Gastrocnemius medialis (tissue), 4 donors: Measurements from ENCODE around the gene RPUSD3. TPM values are rescaled to one million over a fixed set of nuclear protein-coding genes. Genes with fewer than 3 reads are reported as not detected.
A peak's percentile ranks its signal among the peaks of the same experiment; 100 is the strongest.
"Not testable (repeated sequence)": the region's sequence is repeated elsewhere in the genome, so short reads cannot be mapped to it uniquely, and the experiment has no call there.

ENCODE experiments used
- ATAC-seq, 2 donors: fragments of 150-250 bp; one replicate each; pipeline ENCODE4 v1.9.1; 2016
- DNase-seq, 2 donors: peaks; one replicate each; pipeline ENCODE4 v3.0.0-alpha.2; 2019
- H3K27ac ChIP-seq, 4 donors: fragments of 200-600 bp; sonication (generic); 1 replicate in 1 of 4; 2 replicates in 3 of 4; pipeline ENCODE4 v1.5.1; 2016 to 2018; ENCODE audit warnings: mild to moderate bottlenecking in 2 of 4, moderate library complexity in 1 of 4
- H3K27me3 ChIP-seq, 3 donors: fragments of 200-600 bp; sonication (generic) in 2 of 3; 1 replicate in 1 of 3; 2 replicates in 2 of 3; pipeline versions ENCODE4 v1.5.1 to v1.6.0; 2016 to 2019; ENCODE audit warnings: mild to moderate bottlenecking in 1 of 3, moderate library complexity in 1 of 3
- H3K36me3 ChIP-seq, 2 donors: fragments of 200-600 bp; sonication (generic) in 1 of 2; one replicate each; pipeline ENCODE4 v1.5.1; 2017 to 2018
- H3K4me1 ChIP-seq, 2 donors: fragments of 200-600 bp; sonication (generic) in 1 of 2; one replicate each; pipeline ENCODE4 v1.5.1; 2016 to 2017; ENCODE audit warnings: mild to moderate bottlenecking in 2 of 2
- H3K4me3 ChIP-seq, 4 donors: fragments of 200-600 bp; sonication (generic) in 3 of 4; 1 replicate in 1 of 4; 2 replicates in 3 of 4; pipeline ENCODE4 v1.5.1; 2016 to 2019; ENCODE audit warnings: mild to moderate bottlenecking in 2 of 4
- H3K9me3 ChIP-seq, 3 donors: fragments of 200-600 bp; sonication (generic) in 2 of 3; 1 replicate in 1 of 3; 2 replicates in 2 of 3; pipeline ENCODE4 v1.5.1; 2016 to 2019
- POLR2A ChIP-seq, 2 donors: fragments of 450-650 bp; IDR thresholded peaks; one replicate each; pipeline ENCODE4 v1.6.1; 2017; ENCODE audit warnings: antibody characterized with exemption in 2 of 2, mild to moderate bottlenecking in 2 of 2, moderate library complexity in 2 of 2
- in situ Hi-C, 4 donors: fragments of 200-750 bp; cut with MboI; loops; one replicate each; pipeline versions ENCODE4 v1.15.0 to v1.8.0; 2017; ENCODE audit warnings: low sequenced_read_pairs in 4 of 4
- intact Hi-C: fragments of 100-400 bp; cut with DNase I; formaldehyde crosslinking; loops from one replicate; pipeline ENCODE4 v1.15.1; 2023; ENCODE audit warnings: low total_unique reads
- total RNA-seq, 4 donors: library from RNA; depleted of rRNA; stranded (reverse); fragments of >200 nt; gene quantifications; one replicate each; pipeline versions ENCODE4 v1.1.0 to v1.2.3, GENCODE V29; 2016
- TF ChIP-seq, protein P1 (sequence below), 5 experiments: fragments of 450-650 bp in 3 of 5; fragments of 200-600 bp in 2 of 5; sonication (generic) in 2 of 5; IDR thresholded peaks in 4 of 5; conservative IDR thresholded peaks in 1 of 5; 1 replicate in 4 of 5; 2 replicates in 1 of 5; pipeline ENCODE4 v1.5.1; 2016 to 2019; ENCODE audit warnings: antibody characterized with exemption in 5 of 5, mild to moderate bottlenecking in 3 of 5, moderate library complexity in 3 of 5

RPUSD3 gene
- total RNA-seq, 4 donors from 2014 or later = 72.7 to 96.7 (median 75.5) TPM

DNA sequence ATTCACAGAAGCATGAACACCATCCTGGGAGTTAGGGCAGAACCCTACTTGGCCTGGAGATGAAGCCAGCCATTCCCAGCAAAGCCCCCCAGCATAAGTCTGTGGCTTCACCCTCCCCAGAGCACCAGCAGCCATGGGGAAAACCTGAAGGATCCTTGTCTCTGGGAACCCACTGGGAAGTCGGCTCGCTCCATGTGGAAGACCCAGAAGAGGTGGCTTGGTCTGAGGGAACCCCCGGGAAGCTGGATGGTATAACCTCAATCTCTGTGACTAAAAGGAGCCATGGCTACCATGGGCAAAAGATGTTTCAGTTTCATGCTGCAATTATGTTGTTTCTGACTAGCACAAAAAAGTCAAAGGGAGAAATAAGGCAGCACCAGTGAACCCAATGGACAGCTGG lies 11.8 kb upstream of the RPUSD3 start:
- DNase-seq = no peak
- H3K27ac ChIP-seq = no peak overlapping the region
- H3K4me3 ChIP-seq = no peak overlapping the region
- ATAC-seq = no peak
- H3K27me3 ChIP-seq = no peaks in the 10 kb centered on the region
- TF ChIP-seq POLR2A (IDR thresholded peaks at IDR 0.05) = no peak
- TF ChIP-seq, protein P1, sequence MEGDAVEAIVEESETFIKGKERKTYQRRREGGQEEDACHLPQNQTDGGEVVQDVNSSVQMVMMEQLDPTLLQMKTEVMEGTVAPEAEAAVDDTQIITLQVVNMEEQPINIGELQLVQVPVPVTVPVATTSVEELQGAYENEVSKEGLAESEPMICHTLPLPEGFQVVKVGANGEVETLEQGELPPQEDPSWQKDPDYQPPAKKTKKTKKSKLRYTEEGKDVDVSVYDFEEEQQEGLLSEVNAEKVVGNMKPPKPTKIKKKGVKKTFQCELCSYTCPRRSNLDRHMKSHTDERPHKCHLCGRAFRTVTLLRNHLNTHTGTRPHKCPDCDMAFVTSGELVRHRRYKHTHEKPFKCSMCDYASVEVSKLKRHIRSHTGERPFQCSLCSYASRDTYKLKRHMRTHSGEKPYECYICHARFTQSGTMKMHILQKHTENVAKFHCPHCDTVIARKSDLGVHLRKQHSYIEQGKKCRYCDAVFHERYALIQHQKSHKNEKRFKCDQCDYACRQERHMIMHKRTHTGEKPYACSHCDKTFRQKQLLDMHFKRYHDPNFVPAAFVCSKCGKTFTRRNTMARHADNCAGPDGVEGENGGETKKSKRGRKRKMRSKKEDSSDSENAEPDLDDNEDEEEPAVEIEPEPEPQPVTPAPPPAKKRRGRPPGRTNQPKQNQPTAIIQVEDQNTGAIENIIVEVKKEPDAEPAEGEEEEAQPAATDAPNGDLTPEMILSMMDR (IDR thresholded peaks at IDR 0.05 in 4 of 5, conservative IDR thresholded peaks at IDR 0.05 in 1 of 5) = no peak
- no peaks in the 10 kb centered on the region for H3K4me1 ChIP-seq
- H3K36me3 ChIP-seq = no peaks in the 10 kb centered on the region
- in situ Hi-C loops = no loop called here
- no peaks in the 10 kb centered on the region for H3K9me3 ChIP-seq
- intact Hi-C loops = no loop called here

DNA sequence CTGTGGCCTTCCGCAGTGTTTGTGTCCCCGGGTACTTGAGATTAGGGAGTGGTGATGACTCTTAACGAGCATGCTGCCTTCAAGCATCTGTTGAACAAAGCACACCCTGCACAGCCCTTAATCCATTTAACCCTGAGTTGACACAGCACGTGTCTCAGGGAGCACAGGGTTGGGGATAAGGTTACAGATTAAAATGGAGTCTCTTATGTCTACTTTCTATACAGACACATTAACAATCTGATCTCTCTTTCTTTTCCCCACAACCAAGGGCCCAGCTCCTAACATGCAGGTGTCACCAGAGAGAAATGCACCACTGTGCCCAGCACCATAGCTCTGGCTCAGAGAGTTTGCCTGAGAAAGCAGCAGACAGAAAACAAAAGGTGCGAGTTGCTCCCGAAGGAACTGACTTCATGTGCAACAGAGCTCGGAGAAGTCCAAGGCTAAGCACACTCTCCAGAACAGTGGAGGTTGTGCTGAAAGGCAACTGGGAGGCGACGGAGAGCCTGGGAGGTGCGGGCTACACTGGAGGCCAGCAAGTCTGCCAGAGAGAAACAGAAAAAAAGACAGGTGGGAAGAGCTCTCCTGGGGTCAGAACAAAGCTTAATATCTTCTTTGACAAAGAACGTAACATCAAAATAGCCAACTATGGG lies 10.6 kb upstream of the RPUSD3 start:
- intact Hi-C loops, H3K9me3 ChIP-seq, H3K27me3 ChIP-seq, H3K27ac ChIP-seq, H3K36me3 ChIP-seq, H3K4me1 ChIP-seq, ATAC-seq, DNase-seq, in situ Hi-C loops, H3K4me3 ChIP-seq: not testable (repeated sequence)

DNA sequence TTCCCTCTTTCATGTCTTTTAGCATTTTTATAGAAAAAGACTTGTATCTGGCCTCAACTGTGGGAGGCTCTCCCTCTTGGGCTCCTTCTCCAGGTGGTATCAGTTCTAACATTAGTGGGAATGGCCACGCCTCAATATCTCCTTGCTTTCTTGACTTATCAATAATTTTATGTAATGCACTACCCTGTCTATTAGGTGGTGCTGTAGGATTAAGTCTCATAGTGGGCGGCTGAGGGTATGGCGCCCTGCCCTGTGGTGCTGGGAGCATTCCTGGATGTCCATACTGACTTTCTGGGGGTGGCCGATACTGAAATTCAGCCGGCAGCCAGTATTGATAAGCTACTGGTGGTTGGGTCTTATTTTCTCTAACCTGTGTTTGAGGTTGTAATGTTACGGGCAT lies 8.7 kb upstream of the RPUSD3 start:
- ATAC-seq (no peak), DNase-seq (no peak)
- H3K27ac ChIP-seq = no peak overlapping the region
- TF ChIP-seq, protein P1 (IDR thresholded peaks at IDR 0.05 in 4 of 5, conservative IDR thresholded peaks at IDR 0.05 in 1 of 5) = no peak
- TF ChIP-seq POLR2A (IDR thresholded peaks at IDR 0.05) = no peak
- no peaks in the 10 kb centered on the region for H3K27me3 ChIP-seq
- no peaks in the 10 kb centered on the region for H3K36me3 ChIP-seq
- no peak overlapping the region for H3K4me3 ChIP-seq
- no peaks in the 10 kb centered on the region for H3K4me1 ChIP-seq
- intact Hi-C loops = no loop called here
- in situ Hi-C loops = no loop called here
- H3K9me3 ChIP-seq = no peaks in the 10 kb centered on the region

DNA sequence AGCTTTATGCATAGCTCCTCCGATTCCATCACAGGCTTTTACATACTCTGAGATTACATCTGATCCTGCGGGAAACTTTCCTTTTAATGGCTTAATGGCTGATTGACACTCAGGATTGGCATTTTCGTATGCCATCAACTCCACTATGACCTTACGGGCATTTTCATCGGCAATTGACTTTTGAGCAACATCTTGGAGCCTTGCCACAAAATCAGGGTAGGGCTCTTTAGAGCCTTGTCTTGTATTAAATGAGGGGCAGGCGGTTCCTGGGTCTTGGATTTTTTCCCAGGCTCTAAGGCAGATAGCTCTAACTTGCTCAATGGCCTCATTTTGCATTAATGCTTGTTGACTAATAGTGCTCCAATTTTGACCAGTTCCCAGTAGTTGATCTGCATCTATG lies 8.1 kb upstream of the RPUSD3 start:
- H3K4me1 ChIP-seq, H3K4me3 ChIP-seq, in situ Hi-C loops, H3K36me3 ChIP-seq, H3K27me3 ChIP-seq, H3K27ac ChIP-seq, ATAC-seq, intact Hi-C loops, DNase-seq, H3K9me3 ChIP-seq: not testable (repeated sequence)

GRCh38 chr3:9851383-9851782 lies 7.6 kb upstream of the RPUSD3 start:
- H3K4me3 ChIP-seq, H3K27me3 ChIP-seq, in situ Hi-C loops, DNase-seq, H3K27ac ChIP-seq, H3K36me3 ChIP-seq, H3K9me3 ChIP-seq, intact Hi-C loops, H3K4me1 ChIP-seq, ATAC-seq: not testable (repeated sequence)

DNA sequence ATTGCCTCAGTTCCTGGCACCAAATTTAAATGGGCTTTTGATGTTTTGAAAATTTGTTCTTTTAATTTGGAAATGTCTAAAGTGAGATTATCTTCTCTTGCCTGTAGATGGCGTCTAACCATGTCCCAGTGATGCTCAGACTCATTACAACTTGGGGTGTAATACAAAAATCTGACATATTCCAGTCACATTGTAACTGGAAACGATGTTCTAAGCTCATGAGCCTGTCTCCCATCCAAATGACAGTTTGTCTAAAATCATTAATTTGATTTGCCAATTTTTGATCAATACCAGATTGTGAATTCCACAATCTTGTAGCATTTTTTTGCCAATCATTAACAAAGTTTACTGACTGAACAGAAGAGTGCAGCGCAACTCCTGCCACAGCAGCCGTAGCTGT lies 5.1 kb upstream of the RPUSD3 start:
- H3K36me3 ChIP-seq, intact Hi-C loops, H3K27me3 ChIP-seq, H3K27ac ChIP-seq, H3K4me1 ChIP-seq, H3K4me3 ChIP-seq, DNase-seq, H3K9me3 ChIP-seq, ATAC-seq: not testable (repeated sequence)
- TF ChIP-seq, protein P1 (IDR thresholded peaks at IDR 0.05 in 4 of 5, conservative IDR thresholded peaks at IDR 0.05 in 1 of 5) = peak in 4 of 5 experiments; percentile 32 to 52 (median 42)
- in situ Hi-C loops = loop anchor here in 1 of 4 donors (10.0 kb wide), 1 partner anchor 86 kb away; the partner anchor contains the start of gene CRELD1

DNA sequence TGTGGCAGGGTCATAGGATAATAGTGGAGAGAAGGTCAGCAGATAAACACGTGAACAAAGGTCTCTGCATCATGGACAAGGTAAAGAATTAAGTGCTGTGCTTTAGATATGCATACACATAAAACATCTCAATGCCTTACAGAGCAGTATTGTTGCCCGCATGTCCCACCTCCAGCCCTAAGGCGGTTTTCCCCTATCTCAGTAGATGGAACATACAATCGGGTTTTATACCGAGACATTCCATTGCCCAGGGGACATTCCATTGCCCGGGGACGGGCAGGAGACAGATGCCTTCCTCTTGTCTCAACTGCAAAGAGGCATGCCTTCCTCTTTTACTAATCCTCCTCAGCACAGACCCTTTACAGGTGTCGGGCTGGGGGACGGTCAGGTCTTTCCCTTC lies 4.1 kb upstream of the RPUSD3 start:
- H3K4me1 ChIP-seq, H3K27ac ChIP-seq, H3K9me3 ChIP-seq, DNase-seq, intact Hi-C loops, H3K27me3 ChIP-seq, H3K36me3 ChIP-seq, ATAC-seq, H3K4me3 ChIP-seq: not testable (repeated sequence)
- in situ Hi-C loops = loop anchor here in 1 of 4 donors (10.0 kb wide), 1 partner anchor 87 kb away; the partner anchor contains the start of gene CRELD1
